A673 (cell line): ENCODE measurements around the gene CHMP6. TPM values are rescaled to one million over a fixed set of nuclear protein-coding genes. Genes with fewer than 3 reads are reported as not detected.

Experiments
- BruUV-seq: library from RNA; stranded (reverse); fragments of 400-500 nt; replicated peaks from 2 replicates; lab custom pipeline; 2021; lab: Mats Ljungman, UMichigan
- CTCF ChIA-PET: fragments of 300-600 bp; sonication (Branson Sonifier 250); formaldehyde crosslinking; loops from one replicate; lab custom pipeline; 2022; ENCODE audit warnings: antibody characterized with exemption; lab: Charles Lee
- POLR2A ChIA-PET: fragments of 300-600 bp; sonication (Branson Sonifier 250); formaldehyde crosslinking; loops from one replicate; lab custom pipeline; 2022; ENCODE audit warnings: antibody characterized with exemption; ENCODE audit not compliant: low non-redundant PET; lab: Charles Lee
- DNase-seq: peaks from one replicate; pipeline ENCODE4 v3.0.0-alpha.2; 2015; ENCODE audit warnings: low spot score
- H3K27ac ChIP-seq: fragments of 200-600 bp; sonication (generic); 2 replicates; pipeline ENCODE4 v1.5.1; 2016; ENCODE audit warnings: mixed run types, low read depth, mild to moderate bottlenecking, mixed read lengths, antibody characterized with exemption, low read length; ENCODE audit not compliant: poor library complexity, severe bottlenecking
- H3K27me3 ChIP-seq: fragments of 200-600 bp; sonication (generic); replicated peaks from 2 replicates; pipeline ENCODE4 v1.6.1; 2017; ENCODE audit warnings: mixed run types, low read depth, mild to moderate bottlenecking, mixed read lengths, antibody characterized with exemption, low read length; ENCODE audit not compliant: insufficient read depth, poor library complexity
- H3K36me3 ChIP-seq: fragments of 200-600 bp; sonication (generic); 2 replicates; pipeline ENCODE4 v1.6.1; 2016; ENCODE audit warnings: mixed run types, mild to moderate bottlenecking, mixed read lengths, antibody characterized with exemption, low read length; ENCODE audit not compliant: insufficient read depth, poor library complexity, severe bottlenecking
- H3K4me1 ChIP-seq: fragments of 200-600 bp; sonication (generic); 2 replicates; pipeline ENCODE4 v1.6.1; 2017; ENCODE audit warnings: mixed run types, mild to moderate bottlenecking, mixed read lengths, antibody characterized with exemption, low read length; ENCODE audit not compliant: insufficient read depth, poor library complexity, severe bottlenecking
- H3K4me3 ChIP-seq: fragments of 200-600 bp; sonication (generic); 2 replicates; pipeline ENCODE4 v1.5.1; 2016; ENCODE audit warnings: low read depth, mixed run types, mild to moderate bottlenecking, mixed read lengths, low read length; ENCODE audit not compliant: poor library complexity, severe bottlenecking
- H3K9me3 ChIP-seq: fragments of 200-600 bp; sonication (generic); 2 replicates; pipeline ENCODE4 v1.6.1; 2016; ENCODE audit warnings: mixed run types, low read depth, mild to moderate bottlenecking, mixed read lengths, antibody characterized with exemption, low read length; ENCODE audit not compliant: poor library complexity, severe bottlenecking
- EZH2 ChIP-seq: fragments of 200-600 bp; sonication (generic); IDR thresholded peaks from 2 replicates; pipeline ENCODE4 v1.6.1; 2017; ENCODE audit warnings: borderline replicate concordance, low read depth, mild to moderate bottlenecking, mixed read lengths, antibody characterized with exemption, low read length; ENCODE audit not compliant: poor library complexity, severe bottlenecking
- intact Hi-C: fragments of 100-400 bp; cut with micrococcal nuclease; formaldehyde crosslinking; loops from one replicate; pipeline ENCODE4 v1.10.0; 2022; ENCODE audit not compliant: unreplicated experiment
- total RNA-seq: library from RNA; stranded (reverse); gene quantifications from 2 replicates; pipeline ENCODE4 v1.2.3, GENCODE V29; 2021
- TF ChIP-seq, protein P1 (sequence below): fragments of 300-800, 200-600 bp; sonication (generic); conservative IDR thresholded peaks from 2 replicates; pipeline ENCODE4 v1.5.1; 2017; ENCODE audit warnings: low read depth, mild to moderate bottlenecking, antibody characterized with exemption, low read length, moderate library complexity, mixed read lengths

CHMP6 gene
- total RNA-seq, 1 experiment from 2014 or later, result 18.7 TPM

DNA sequence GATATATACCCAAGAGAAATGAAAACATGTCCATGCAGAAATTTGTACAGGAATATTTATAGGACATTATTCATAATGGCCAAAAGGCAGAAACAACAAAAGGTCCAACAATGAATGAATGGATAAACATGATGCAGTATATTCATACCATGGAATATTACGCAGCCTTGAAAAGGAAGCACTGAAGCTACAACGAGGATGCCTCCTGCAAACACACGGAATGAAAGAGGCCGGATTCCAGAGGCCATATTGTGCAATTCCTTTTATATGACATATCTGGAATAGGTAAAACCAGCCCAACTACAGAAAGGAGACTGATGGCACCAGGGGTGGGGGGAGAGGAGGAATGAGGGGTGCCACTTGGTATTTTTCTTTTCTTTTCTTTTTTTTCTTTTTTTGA lies 14.5 kb upstream of the CHMP6 start:
- intact Hi-C loops, result no loop called here
- CTCF ChIA-PET, result no interaction called here

DNA sequence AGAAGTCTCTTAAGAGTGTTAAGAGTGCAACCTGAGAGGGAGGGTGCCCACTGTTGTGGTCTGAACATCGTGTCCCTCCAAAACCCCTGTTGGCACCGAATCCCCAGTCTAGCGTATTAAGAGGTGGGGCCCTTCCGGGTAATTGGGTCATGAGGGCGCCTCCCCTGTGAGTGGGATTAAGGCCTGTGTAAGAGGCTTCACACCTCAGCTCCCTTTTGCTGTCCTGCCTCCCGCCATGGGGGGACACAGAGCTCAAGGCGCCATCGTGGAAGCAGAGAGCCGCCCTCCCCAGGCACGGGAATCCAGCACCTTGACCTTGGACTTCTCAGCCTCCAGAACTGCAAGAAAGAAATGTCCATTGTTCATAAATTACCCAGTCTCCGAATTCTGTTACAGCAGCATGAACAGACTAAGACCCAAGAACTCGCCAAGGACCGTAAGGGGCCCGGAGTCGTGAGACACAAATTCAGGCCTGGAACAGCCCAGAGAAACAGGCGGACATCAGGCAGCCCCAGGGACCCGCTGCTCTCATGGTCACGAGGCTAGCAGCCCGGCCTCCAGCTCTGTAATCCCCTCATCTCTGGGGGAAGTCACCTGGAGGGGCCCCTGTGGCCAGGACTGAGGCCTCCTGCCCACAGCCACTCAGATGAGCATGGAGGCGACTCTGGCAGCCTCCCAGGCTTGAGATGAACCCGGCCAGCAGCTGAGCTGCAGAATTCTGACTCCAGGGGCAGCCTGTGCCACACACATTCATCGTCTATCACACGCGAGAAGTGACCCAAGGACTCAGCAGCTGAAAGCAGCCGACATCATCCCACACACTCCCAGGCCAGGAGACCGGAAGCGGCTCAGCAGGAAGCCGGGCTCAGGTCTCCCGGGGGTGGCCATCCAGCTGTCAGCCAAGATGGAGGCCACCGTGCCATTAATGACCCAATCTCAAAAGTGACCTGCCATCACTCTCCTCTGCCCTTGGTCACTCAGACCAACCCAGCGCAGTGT lies 12.8 kb upstream of the CHMP6 start:
- no peaks in the 10 kb centered on the region for H3K36me3 ChIP-seq
- H3K9me3 ChIP-seq, result no peaks in the 10 kb centered on the region
- DNase-seq, result no peak
- no peaks in the 10 kb centered on the region for H3K4me1 ChIP-seq
- intact Hi-C loops, result no loop called here
- POLR2A ChIA-PET, result no interaction called here
- BruUV-seq, result no TSS peak
- CTCF ChIA-PET, result no interaction called here
- TF ChIP-seq, protein P1, sequence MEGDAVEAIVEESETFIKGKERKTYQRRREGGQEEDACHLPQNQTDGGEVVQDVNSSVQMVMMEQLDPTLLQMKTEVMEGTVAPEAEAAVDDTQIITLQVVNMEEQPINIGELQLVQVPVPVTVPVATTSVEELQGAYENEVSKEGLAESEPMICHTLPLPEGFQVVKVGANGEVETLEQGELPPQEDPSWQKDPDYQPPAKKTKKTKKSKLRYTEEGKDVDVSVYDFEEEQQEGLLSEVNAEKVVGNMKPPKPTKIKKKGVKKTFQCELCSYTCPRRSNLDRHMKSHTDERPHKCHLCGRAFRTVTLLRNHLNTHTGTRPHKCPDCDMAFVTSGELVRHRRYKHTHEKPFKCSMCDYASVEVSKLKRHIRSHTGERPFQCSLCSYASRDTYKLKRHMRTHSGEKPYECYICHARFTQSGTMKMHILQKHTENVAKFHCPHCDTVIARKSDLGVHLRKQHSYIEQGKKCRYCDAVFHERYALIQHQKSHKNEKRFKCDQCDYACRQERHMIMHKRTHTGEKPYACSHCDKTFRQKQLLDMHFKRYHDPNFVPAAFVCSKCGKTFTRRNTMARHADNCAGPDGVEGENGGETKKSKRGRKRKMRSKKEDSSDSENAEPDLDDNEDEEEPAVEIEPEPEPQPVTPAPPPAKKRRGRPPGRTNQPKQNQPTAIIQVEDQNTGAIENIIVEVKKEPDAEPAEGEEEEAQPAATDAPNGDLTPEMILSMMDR, result no peak
- TF ChIP-seq EZH2, result no peak
- no peak overlapping the region for H3K27ac ChIP-seq
- no peaks in the 10 kb centered on the region for H3K27me3 ChIP-seq
- H3K4me3 ChIP-seq, result no peak overlapping the region

More for the DNA sequence above, 14.5 kb upstream of the CHMP6 start:
- Histone ChIP-seq H3K4me3 (no peak overlapping the region), H3K4me1 (no peaks in the 10 kb centered on the region), H3K27me3 (no peaks in the 10 kb centered on the region), H3K36me3 (no peaks in the 10 kb centered on the region), H3K27ac (no peak overlapping the region), H3K9me3 (no peaks in the 10 kb centered on the region)
- no TSS peak for BruUV-seq
- DNase-seq, result no peak
- POLR2A ChIA-PET, result interaction anchor here (0.7 kb wide), 1 partner anchor 268 kb away, joined by 3 read pairs; no protein-coding TSS in a partner anchor
- TF ChIP-seq, protein P1, result no peak
- TF ChIP-seq EZH2, result no peak

DNA sequence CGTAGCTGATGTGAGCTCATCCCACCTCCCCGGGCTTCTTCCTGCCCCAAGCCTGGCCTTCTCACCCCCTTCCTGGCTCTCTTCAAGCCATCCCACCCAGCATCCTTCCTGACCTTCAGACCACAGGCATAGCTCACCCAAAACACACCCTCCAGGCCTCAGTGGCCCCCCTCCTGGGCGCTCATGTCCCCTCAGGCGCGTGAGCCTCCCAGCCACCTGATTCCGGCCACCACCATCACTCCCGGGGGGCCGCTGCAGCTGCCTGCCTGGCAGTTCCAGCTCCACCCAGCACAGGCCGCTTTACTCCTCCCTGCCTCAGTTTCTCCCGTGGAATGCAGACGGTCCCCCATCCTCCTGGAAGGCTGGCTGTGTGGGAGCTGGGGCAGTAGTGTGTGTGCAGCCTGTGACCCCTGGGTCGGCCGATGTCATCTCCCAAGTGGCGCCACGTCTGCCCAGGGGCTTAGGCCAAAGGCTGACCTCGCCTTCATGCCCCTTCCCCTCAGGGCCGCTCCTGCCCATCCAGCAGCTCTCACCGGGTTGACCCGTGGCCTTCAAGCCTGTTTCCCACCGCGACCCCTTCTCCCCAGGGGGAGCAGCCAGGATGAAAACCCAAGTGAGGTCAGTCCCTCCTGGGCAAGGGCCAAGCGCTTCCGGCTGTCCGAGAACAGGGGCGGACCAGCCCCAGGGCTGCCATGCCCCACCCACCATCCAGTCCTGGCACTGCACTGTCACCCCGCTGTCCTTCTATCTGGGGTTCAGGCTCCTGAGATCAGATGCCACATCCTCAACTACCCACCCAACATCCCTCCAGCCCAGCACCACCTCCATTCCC lies 11.9 kb upstream of the CHMP6 start:
- Histone ChIP-seq H3K27me3 (no peaks in the 10 kb centered on the region), H3K9me3 (no peaks in the 10 kb centered on the region), H3K27ac (no peak overlapping the region), H3K4me1 (no peaks in the 10 kb centered on the region), H3K36me3 (no peaks in the 10 kb centered on the region), H3K4me3 (no peak overlapping the region)
- no TSS peak for BruUV-seq
- CTCF ChIA-PET, result no interaction called here
- DNase-seq, result no peak
- POLR2A ChIA-PET, result no interaction called here
- intact Hi-C loops, result loop anchor here (5.0 kb wide), 1 partner anchor 112 kb away; no protein-coding TSS in a partner anchor
- TF ChIP-seq, protein P1, result no peak
- TF ChIP-seq EZH2, result no peak
